ENCODE measurements around the gene CMTM4.

The CMTM4 gene

DNA sequence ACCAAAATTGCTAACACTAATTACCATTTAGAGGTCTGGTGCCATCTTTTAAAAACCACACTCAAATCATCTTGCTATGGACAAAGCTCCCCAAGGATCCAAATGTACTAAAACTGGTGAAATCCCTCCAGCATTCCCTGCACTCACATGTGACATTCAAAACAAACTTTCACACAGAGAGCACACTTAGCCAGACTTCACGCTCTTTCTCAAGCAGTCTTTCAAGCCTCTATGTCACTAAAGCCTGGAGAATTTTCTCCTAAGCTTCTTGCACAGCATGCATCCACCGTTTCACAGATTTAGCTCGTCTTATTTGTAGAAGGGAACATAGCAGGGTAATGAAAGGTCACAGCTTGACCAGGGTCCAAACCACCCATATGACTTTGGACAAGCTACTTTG, 72.8 kb downstream of the CMTM4 start:
- Histone ChIP-seq H3K4ac (ENCODE audit: low read length) (no peak overlapping the region), H3K9ac (ENCODE audit: low read depth, low read length, poor library complexity) (no peak overlapping the region), H2BK15ac (ENCODE audit: low read length) (no peak overlapping the region), H3K9me3 (replicated peaks in 1 of 2; ENCODE audit: control insufficient read depth in 2 of 2, insufficient read depth in 1 of 2, low read depth in 1 of 2, low read length in 2 of 2) (no peaks in the 10 kb centered on the region), H3K4me3 (ENCODE audit: low read length in 2 of 2) (no peak overlapping the region), H2AK5ac (ENCODE audit: low read depth, low read length) (no peak overlapping the region), H2BK5ac (ENCODE audit: low read length) (no peak overlapping the region), H3K27ac (replicated peaks; ENCODE audit: low read length) (no peak overlapping the region), H3K27me3 (ENCODE audit: control insufficient read depth in 3 of 3, insufficient read depth in 3 of 3, low read depth in 1 of 3, low read length in 3 of 3) (no peaks in the 10 kb centered on the region), H4K8ac (ENCODE audit: low read depth, low read length) (no peak overlapping the region), H3K79me1 (ENCODE audit: low read depth, low read length) (no peaks in the 10 kb centered on the region), H3K4me1 (ENCODE audit: control insufficient read depth in 2 of 2, insufficient read depth in 1 of 2, low read depth in 1 of 2, low read length in 2 of 2) (peaks cover 3% of the 10 kb centered on the region in 2 donors), H3K18ac (ENCODE audit: low read length) (no peak overlapping the region), H3K36me3 (replicated peaks in 1 of 2; ENCODE audit: control insufficient read depth in 2 of 2, insufficient read depth in 2 of 2, low read length in 2 of 2) (peaks cover 2 to 33% of the 10 kb centered on the region in 2 donors), H3K14ac (ENCODE audit: low read length) (no peak overlapping the region), H3K23ac (ENCODE audit: low read depth, low read length, poor library complexity) (no peak overlapping the region), H4K91ac (ENCODE audit: low read depth, low read length, poor library complexity) (no peak overlapping the region), H3K4me2 (ENCODE audit: insufficient read depth, low read length, poor library complexity, severe bottlenecking) (no peak overlapping the region), H2AFZ (ENCODE audit: low read length) (no peak overlapping the region), H2BK120ac (ENCODE audit: low read depth, low read length) (no peak overlapping the region), H2BK12ac (ENCODE audit: low read length) (no peak overlapping the region)
- no CpG with 5 or more reads among the region's 3 CpGs for WGBS, 2 donors (ENCODE audit: extremely low coverage in 2 of 2, insufficient read length in 2 of 2, insufficient replicate concordance in 1 of 2)
- DNase-seq (ENCODE audit: low spot score), result no peak

DNA sequence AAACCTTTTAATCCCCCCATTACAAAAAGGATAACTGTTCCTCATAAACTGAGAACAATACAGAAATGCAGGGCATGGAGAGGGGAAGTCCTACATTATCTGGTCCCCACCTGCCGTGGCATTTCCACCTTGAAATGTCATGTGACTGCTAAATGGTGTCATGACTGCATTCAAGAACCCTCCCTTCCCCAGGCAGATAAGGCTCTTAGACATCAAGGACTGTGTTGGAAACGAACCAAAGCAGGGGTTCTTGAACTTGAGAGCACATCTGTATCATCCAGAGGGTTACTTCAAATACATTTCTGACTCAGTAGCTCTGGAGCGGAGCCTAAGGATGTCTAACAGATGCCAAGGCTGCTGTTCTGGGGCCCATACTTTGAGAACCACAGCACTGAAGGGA, 73.7 kb downstream of the CMTM4 start:
- no peak overlapping the region for H3K14ac ChIP-seq (ENCODE audit: low read length)
- H3K36me3 ChIP-seq (replicated peaks in 1 of 2; ENCODE audit: control insufficient read depth in 2 of 2, insufficient read depth in 2 of 2, low read length in 2 of 2), result peaks cover 2 to 37% of the 10 kb centered on the region in 2 donors
- H3K9me3 ChIP-seq (replicated peaks in 1 of 2; ENCODE audit: control insufficient read depth in 2 of 2, insufficient read depth in 1 of 2, low read depth in 1 of 2, low read length in 2 of 2), result no peaks in the 10 kb centered on the region
- no peak overlapping the region for H2AK5ac ChIP-seq (ENCODE audit: low read depth, low read length)
- no peak overlapping the region for H4K91ac ChIP-seq (ENCODE audit: low read depth, low read length, poor library complexity)
- H3K4me1 ChIP-seq (ENCODE audit: control insufficient read depth in 2 of 2, insufficient read depth in 1 of 2, low read depth in 1 of 2, low read length in 2 of 2), result peaks cover 3% of the 10 kb centered on the region in 2 donors
- H4K8ac ChIP-seq (ENCODE audit: low read depth, low read length), result no peak overlapping the region
- no peak overlapping the region for H2BK120ac ChIP-seq (ENCODE audit: low read depth, low read length)
- H2AFZ ChIP-seq (ENCODE audit: low read length), result no peak overlapping the region
- H3K23ac ChIP-seq (ENCODE audit: low read depth, low read length, poor library complexity), result no peak overlapping the region
- no peak overlapping the region for H3K27ac ChIP-seq (replicated peaks; ENCODE audit: low read length)
- H3K4me2 ChIP-seq (ENCODE audit: insufficient read depth, low read length, poor library complexity, severe bottlenecking), result no peak overlapping the region
- no peak overlapping the region for H3K4me3 ChIP-seq (ENCODE audit: low read length in 2 of 2)
- H2BK15ac ChIP-seq (ENCODE audit: low read length), result no peak overlapping the region
- no peak overlapping the region for H3K4ac ChIP-seq (ENCODE audit: low read length)
- WGBS, 2 donors (ENCODE audit: extremely low coverage in 2 of 2, insufficient read length in 2 of 2, insufficient replicate concordance in 1 of 2), result no CpG with 5 or more reads among the region's 3 CpGs
- no peak overlapping the region for H2BK12ac ChIP-seq (ENCODE audit: low read length)
- H3K18ac ChIP-seq (ENCODE audit: low read length), result no peak overlapping the region
- H3K9ac ChIP-seq (ENCODE audit: low read depth, low read length, poor library complexity), result no peak overlapping the region
- H3K79me1 ChIP-seq (ENCODE audit: low read depth, low read length), result no peaks in the 10 kb centered on the region
- no peak overlapping the region for H2BK5ac ChIP-seq (ENCODE audit: low read length)
- H3K27me3 ChIP-seq (ENCODE audit: control insufficient read depth in 3 of 3, insufficient read depth in 3 of 3, low read depth in 1 of 3, low read length in 3 of 3), result no peaks in the 10 kb centered on the region
- DNase-seq (ENCODE audit: low spot score), result no peak

GRCh38 chr16:66621973-66622372, 74.6 kb downstream of the CMTM4 start:
- no peaks in the 10 kb centered on the region for H3K79me1 ChIP-seq (ENCODE audit: low read depth, low read length)
- no peak overlapping the region for H3K27ac ChIP-seq (replicated peaks; ENCODE audit: low read length)
- no peak overlapping the region for H2BK5ac ChIP-seq (ENCODE audit: low read length)
- no peak overlapping the region for H3K4me3 ChIP-seq (ENCODE audit: low read length in 2 of 2)
- no peak overlapping the region for H3K4ac ChIP-seq (ENCODE audit: low read length)
- no peak overlapping the region for H3K14ac ChIP-seq (ENCODE audit: low read length)
- H3K27me3 ChIP-seq (ENCODE audit: control insufficient read depth in 3 of 3, insufficient read depth in 3 of 3, low read depth in 1 of 3, low read length in 3 of 3), result no peaks in the 10 kb centered on the region
- H4K91ac ChIP-seq (ENCODE audit: low read depth, low read length, poor library complexity), result no peak overlapping the region
- DNase-seq (ENCODE audit: low spot score), result no peak
- peak overlapping the region; percentile 23 for H2BK15ac ChIP-seq (ENCODE audit: low read length)
- no peak overlapping the region for H2AFZ ChIP-seq (ENCODE audit: low read length)
- no CpG with 5 or more reads among the region's 14 CpGs for WGBS, 2 donors (ENCODE audit: extremely low coverage in 2 of 2, insufficient read length in 2 of 2, insufficient replicate concordance in 1 of 2)
- no peak overlapping the region for H4K8ac ChIP-seq (ENCODE audit: low read depth, low read length)
- no peak overlapping the region for H3K18ac ChIP-seq (ENCODE audit: low read length)
- H3K36me3 ChIP-seq (replicated peaks in 1 of 2; ENCODE audit: control insufficient read depth in 2 of 2, insufficient read depth in 2 of 2, low read length in 2 of 2), result peaks cover 2 to 37% of the 10 kb centered on the region in 2 donors
- peak overlapping the region; percentile 26 for H3K9ac ChIP-seq (ENCODE audit: low read depth, low read length, poor library complexity)
- peaks cover 3% of the 10 kb centered on the region in 2 donors for H3K4me1 ChIP-seq (ENCODE audit: control insufficient read depth in 2 of 2, insufficient read depth in 1 of 2, low read depth in 1 of 2, low read length in 2 of 2)
- H3K4me2 ChIP-seq (ENCODE audit: insufficient read depth, low read length, poor library complexity, severe bottlenecking), result no peak overlapping the region
- H2AK5ac ChIP-seq (ENCODE audit: low read depth, low read length), result no peak overlapping the region
- H2BK120ac ChIP-seq (ENCODE audit: low read depth, low read length), result peak overlapping the region; percentile 11
- peak overlapping the region; percentile 82 for H3K23ac ChIP-seq (ENCODE audit: low read depth, low read length, poor library complexity)
- no peaks in the 10 kb centered on the region for H3K9me3 ChIP-seq (replicated peaks in 1 of 2; ENCODE audit: control insufficient read depth in 2 of 2, insufficient read depth in 1 of 2, low read depth in 1 of 2, low read length in 2 of 2)
- no peak overlapping the region for H2BK12ac ChIP-seq (ENCODE audit: low read length)

DNA sequence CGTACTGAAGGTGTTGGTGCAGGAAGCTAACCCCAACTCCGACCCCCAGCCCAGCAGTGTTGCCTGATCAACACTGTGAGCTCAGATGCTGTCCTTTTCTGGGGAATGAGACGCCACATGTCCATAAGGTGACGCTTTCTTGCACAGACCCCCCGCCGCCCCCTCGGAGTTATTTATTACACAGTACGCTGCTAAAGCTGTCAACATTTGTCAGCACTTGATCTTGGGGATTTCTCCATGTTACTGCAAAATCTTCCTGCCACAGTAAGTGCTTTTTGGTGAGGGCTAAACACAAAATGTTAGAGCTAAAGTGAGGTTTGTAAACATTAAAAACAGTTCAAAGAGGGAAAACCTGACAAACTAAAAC, 76.1 kb downstream of the CMTM4 start:
- no peak overlapping the region for H4K8ac ChIP-seq (ENCODE audit: low read depth, low read length)
- peak overlapping the region; percentile 8 for H3K23ac ChIP-seq (ENCODE audit: low read depth, low read length, poor library complexity)
- no peak overlapping the region for H2AFZ ChIP-seq (ENCODE audit: low read length)
- H3K36me3 ChIP-seq (replicated peaks in 1 of 2; ENCODE audit: control insufficient read depth in 2 of 2, insufficient read depth in 2 of 2, low read length in 2 of 2), result peaks cover 2 to 41% of the 10 kb centered on the region in 2 donors
- H2BK5ac ChIP-seq (ENCODE audit: low read length), result no peak overlapping the region
- no peaks in the 10 kb centered on the region for H3K79me1 ChIP-seq (ENCODE audit: low read depth, low read length)
- H3K9me3 ChIP-seq (replicated peaks in 1 of 2; ENCODE audit: control insufficient read depth in 2 of 2, insufficient read depth in 1 of 2, low read depth in 1 of 2, low read length in 2 of 2), result no peaks in the 10 kb centered on the region
- H3K4ac ChIP-seq (ENCODE audit: low read length), result no peak overlapping the region
- no peak overlapping the region for H2AK5ac ChIP-seq (ENCODE audit: low read depth, low read length)
- no peak overlapping the region for H4K91ac ChIP-seq (ENCODE audit: low read depth, low read length, poor library complexity)
- WGBS, 2 donors (ENCODE audit: extremely low coverage in 2 of 2, insufficient read length in 2 of 2, insufficient replicate concordance in 1 of 2), result no CpG with 5 or more reads among the region's 8 CpGs
- no peaks in the 10 kb centered on the region for H3K27me3 ChIP-seq (ENCODE audit: control insufficient read depth in 3 of 3, insufficient read depth in 3 of 3, low read depth in 1 of 3, low read length in 3 of 3)
- no peak overlapping the region for H3K14ac ChIP-seq (ENCODE audit: low read length)
- H3K4me3 ChIP-seq (ENCODE audit: low read length in 2 of 2), result no peak overlapping the region
- no peak overlapping the region for H2BK120ac ChIP-seq (ENCODE audit: low read depth, low read length)
- no peak overlapping the region for H3K18ac ChIP-seq (ENCODE audit: low read length)
- H3K4me1 ChIP-seq (ENCODE audit: control insufficient read depth in 2 of 2, insufficient read depth in 1 of 2, low read depth in 1 of 2, low read length in 2 of 2), result peaks cover 3 to 5% of the 10 kb centered on the region in 2 donors
- DNase-seq (ENCODE audit: low spot score), result no peak
- H3K4me2 ChIP-seq (ENCODE audit: insufficient read depth, low read length, poor library complexity, severe bottlenecking), result no peak overlapping the region
- H2BK15ac ChIP-seq (ENCODE audit: low read length), result no peak overlapping the region
- no peak overlapping the region for H2BK12ac ChIP-seq (ENCODE audit: low read length)
- H3K9ac ChIP-seq (ENCODE audit: low read depth, low read length, poor library complexity), result no peak overlapping the region
- H3K27ac ChIP-seq (replicated peaks; ENCODE audit: low read length), result no peak overlapping the region

All from neuronal stem cell (in vitro differentiated cells).